Endothelial cell of umbilical vein (primary cell): ENCODE results near the gene DNAJC21. TPM values are rescaled to one million over a fixed set of nuclear protein-coding genes. Genes with fewer than 3 reads are reported as not detected.

Experiments
- BruUV-seq: library from RNA; stranded (reverse); fragments of 400-500 nt; replicated peaks from 2 replicates; lab custom pipeline; 2021; lab: Mats Ljungman, UMichigan
- CTCF ChIA-PET: fragments of 300-600, 350-600 bp; sonication (Branson Sonifier 250); formaldehyde crosslinking; loops from one replicate; lab custom pipeline; 2021; ENCODE audit warnings: antibody characterized with exemption, inconsistent platforms; lab: Charles Lee
- POLR2A ChIA-PET: fragments of 300-600, 350-600 bp; sonication (Branson Sonifier 250); formaldehyde crosslinking; loops from one replicate; lab custom pipeline; 2021; ENCODE audit warnings: antibody characterized with exemption, inconsistent platforms; lab: Charles Lee
- DNase-seq: peaks from one replicate; pipeline ENCODE4 v3.0.0-alpha.2; 2011; ENCODE audit warnings: low read depth, low spot score
- FAIRE-seq: peaks from 2 replicates; lab custom pipeline; 2011; peaks lifted over from hg19 to GRCh38; lab: Jason Lieb, UNC
- H2AFZ ChIP-seq: 2 replicates; pipeline ENCODE4 v1.6.0; 2012; ENCODE audit warnings: low read depth, low read length, control low read depth, inconsistent platforms
- H3K27ac ChIP-seq: 2 replicates; pipeline ENCODE4 v1.5.1; 2011; ENCODE audit warnings: low read depth, mild to moderate bottlenecking, control low read depth, low read length, moderate library complexity; ENCODE audit not compliant: insufficient read depth
- H3K27me3 ChIP-seq, 2 experiments: 2 replicates each; pipeline versions ENCODE4 v1.6.0 to v1.6.1; 2011; ENCODE audit warnings: low read length in 2 of 2, mixed read lengths in 1 of 2; ENCODE audit not compliant: control insufficient read depth in 2 of 2, insufficient read depth in 2 of 2
- H3K36me3 ChIP-seq, 2 experiments: 2 replicates in 1 of 2; 3 replicates in 1 of 2; pipeline ENCODE4 v1.5.1; 2011; ENCODE audit warnings: low read length in 2 of 2, mild to moderate bottlenecking in 1 of 2, moderate library complexity in 1 of 2; ENCODE audit not compliant: control insufficient read depth in 2 of 2, insufficient read depth in 2 of 2; ENCODE audit errors: extremely low read depth in 1 of 2
- H3K4me1 ChIP-seq: 3 replicates; pipeline ENCODE4 v1.5.1; 2011; ENCODE audit warnings: mild to moderate bottlenecking, low read length; ENCODE audit not compliant: control insufficient read depth, insufficient read depth; ENCODE audit errors: extremely low read depth
- H3K4me2 ChIP-seq: 2 replicates; pipeline ENCODE4 v1.6.1; 2011; ENCODE audit warnings: low read length, control low read depth, mixed read lengths; ENCODE audit not compliant: insufficient read depth
- H3K4me3 ChIP-seq, 3 experiments: fragments of 200-600 bp in 1 of 3; sonication (generic), shearing (Covaris generic) in 1 of 3; replicated peaks in 1 of 3; 2 replicates each; pipeline ENCODE4 v1.5.1; 2011 to 2016; ENCODE audit warnings: control low read depth in 3 of 3, low read length in 3 of 3, mild to moderate bottlenecking in 2 of 3, inconsistent platforms in 1 of 3, low read depth in 1 of 3, moderate library complexity in 1 of 3; ENCODE audit not compliant: insufficient read depth in 1 of 3
- H3K79me2 ChIP-seq: 2 replicates; pipeline ENCODE4 v1.6.0; 2012; ENCODE audit warnings: low read length, inconsistent platforms; ENCODE audit not compliant: control insufficient read depth, insufficient read depth
- H3K9ac ChIP-seq: replicated peaks from 2 replicates; pipeline ENCODE3; 2011; ENCODE audit warnings: low read length, control low read depth; ENCODE audit not compliant: insufficient read depth; ENCODE audit errors: extremely low read depth
- H3K9me1 ChIP-seq: replicated peaks from 3 replicates; pipeline ENCODE4 v1.6.0; 2011; ENCODE audit warnings: mild to moderate bottlenecking, low read length; ENCODE audit not compliant: control insufficient read depth, insufficient read depth; ENCODE audit errors: extremely low read depth
- H3K9me3 ChIP-seq: replicated peaks from 2 replicates; pipeline ENCODE4 v1.5.1; 2012; ENCODE audit warnings: low read length, inconsistent platforms; ENCODE audit not compliant: control insufficient read depth, insufficient read depth
- H4K20me1 ChIP-seq: replicated peaks from 2 replicates; pipeline ENCODE3; 2011; ENCODE audit warnings: mild to moderate bottlenecking, low read length; ENCODE audit not compliant: control insufficient read depth, insufficient read depth; ENCODE audit errors: extremely low read depth
- EZH2 ChIP-seq: IDR thresholded peaks from 2 replicates; pipeline ENCODE4 v1.6.1; 2012; ENCODE audit warnings: borderline replicate concordance, low read depth, mild to moderate bottlenecking, moderate library complexity, low read length, inconsistent platforms; ENCODE audit not compliant: severe bottlenecking
- FOS ChIP-seq: IDR thresholded peaks from 2 replicates; pipeline ENCODE4 v1.6.1; 2011; ENCODE audit warnings: mild to moderate bottlenecking, low read length, moderate library complexity, borderline replicate concordance; ENCODE audit not compliant: insufficient read depth
- GATA2 ChIP-seq: IDR thresholded peaks from 2 replicates; pipeline ENCODE4 v1.7.0; 2011; ENCODE audit warnings: low read depth, mild to moderate bottlenecking, moderate library complexity, mixed read lengths, low read length; ENCODE audit not compliant: insufficient read length, insufficient read depth
- JUN ChIP-seq: IDR thresholded peaks from 2 replicates; pipeline ENCODE4 v1.6.1; 2011; ENCODE audit warnings: borderline replicate concordance, low read depth; ENCODE audit not compliant: insufficient read length, insufficient read depth
- MYC ChIP-seq: IDR thresholded peaks from one replicate; pipeline ENCODE4 v1.6.1; 2011; ENCODE audit warnings: mild to moderate bottlenecking, low read depth, low read length
- POLR2A ChIP-seq: IDR thresholded peaks from 2 replicates; pipeline ENCODE4 v1.6.1; 2012; ENCODE audit warnings: low read depth, mild to moderate bottlenecking, control low read depth, low read length
- POLR2AphosphoS5 ChIP-seq: IDR thresholded peaks from 2 replicates; pipeline ENCODE4 v1.6.1; 2012; ENCODE audit warnings: low read depth, mild to moderate bottlenecking, control low read depth, low read length, moderate library complexity; ENCODE audit not compliant: insufficient read depth
- dilution Hi-C: fragments of 300-500 bp; cut with MboI; formaldehyde crosslinking; loops from one replicate; pipeline ENCODE4 v1.15.0; 2019; ENCODE audit warnings: low sequenced_read_pairs; ENCODE audit not compliant: extremely low pct_ligation_motif_present
- intact Hi-C: fragments of 100-400 bp; cut with micrococcal nuclease; formaldehyde crosslinking; loops from one replicate; pipeline ENCODE4 v1.10.0; 2022
- polyA plus RNA-seq, 4 experiments: library from polyadenylated mRNA; depleted of rRNA in 3 of 4; stranded (reverse) in 3 of 4; unstranded in 1 of 4; fragments of >200 nt; gene quantifications; 2 replicates each; pipeline versions ENCODE4 v1.2.1 to v1.2.3, GENCODE V29; 2011 to 2012; ENCODE audit warnings: missing spikeins in 1 of 4
- total RNA-seq: library from RNA; stranded (reverse); gene quantifications from 2 replicates; pipeline ENCODE4 v1.2.3, GENCODE V29; 2021
- TF ChIP-seq, protein P1 (sequence below), 2 donors: IDR thresholded peaks; 1 replicate in 1 of 2; 2 replicates in 1 of 2; pipeline ENCODE4 v1.5.1; 2011; ENCODE audit warnings: low read length in 2 of 2, mild to moderate bottlenecking in 2 of 2, moderate library complexity in 2 of 2, control low read depth in 1 of 2, inconsistent platforms in 1 of 2, low read depth in 1 of 2; ENCODE audit not compliant: insufficient read depth in 1 of 2; ENCODE audit errors: extremely low read depth in 1 of 2
- TF ChIP-seq, protein P2 (sequence below): IDR thresholded peaks from 2 replicates; pipeline ENCODE4 v1.6.1; 2011; ENCODE audit not compliant: insufficient read depth, insufficient read length

The DNAJC21 gene
- total and polyA plus RNA-seq, 2 donors (not counting 3 experiments of a cell fraction or from before 2014, with no cell fraction given), result 5.3 to 39.4 TPM

- no TSS peak for BruUV-seq
- POLR2A ChIA-PET, result no interaction called here
- no peak for FAIRE-seq
- no peak overlapping the region for H3K4me2 ChIP-seq
- H3K36me3 ChIP-seq, result no peaks in the 10 kb centered on the region
- no peak overlapping the region for H3K9ac ChIP-seq
- DNase-seq, result no peak
- no peaks in the 10 kb centered on the region for H3K4me1 ChIP-seq
- CTCF ChIA-PET, result interaction anchor here (0.9 kb wide), 1 partner anchor 16 kb away, joined by 3 read pairs; no protein-coding TSS in a partner anchor
- H3K9me3 ChIP-seq, result no peaks in the 10 kb centered on the region
- H3K27ac ChIP-seq, result no peak overlapping the region
- no peaks in the 10 kb centered on the region for H3K9me1 ChIP-seq
- H4K20me1 ChIP-seq, result no peaks in the 10 kb centered on the region
- no peak overlapping the region for H2AFZ ChIP-seq
- H3K4me3 ChIP-seq, result no peak overlapping the region
- no peaks in the 10 kb centered on the region for H3K27me3 ChIP-seq
- no peak for TF ChIP-seq EZH2
- TF ChIP-seq FOS, result no peak
- TF ChIP-seq POLR2AphosphoS5, result no peak
- TF ChIP-seq, protein P1, sequence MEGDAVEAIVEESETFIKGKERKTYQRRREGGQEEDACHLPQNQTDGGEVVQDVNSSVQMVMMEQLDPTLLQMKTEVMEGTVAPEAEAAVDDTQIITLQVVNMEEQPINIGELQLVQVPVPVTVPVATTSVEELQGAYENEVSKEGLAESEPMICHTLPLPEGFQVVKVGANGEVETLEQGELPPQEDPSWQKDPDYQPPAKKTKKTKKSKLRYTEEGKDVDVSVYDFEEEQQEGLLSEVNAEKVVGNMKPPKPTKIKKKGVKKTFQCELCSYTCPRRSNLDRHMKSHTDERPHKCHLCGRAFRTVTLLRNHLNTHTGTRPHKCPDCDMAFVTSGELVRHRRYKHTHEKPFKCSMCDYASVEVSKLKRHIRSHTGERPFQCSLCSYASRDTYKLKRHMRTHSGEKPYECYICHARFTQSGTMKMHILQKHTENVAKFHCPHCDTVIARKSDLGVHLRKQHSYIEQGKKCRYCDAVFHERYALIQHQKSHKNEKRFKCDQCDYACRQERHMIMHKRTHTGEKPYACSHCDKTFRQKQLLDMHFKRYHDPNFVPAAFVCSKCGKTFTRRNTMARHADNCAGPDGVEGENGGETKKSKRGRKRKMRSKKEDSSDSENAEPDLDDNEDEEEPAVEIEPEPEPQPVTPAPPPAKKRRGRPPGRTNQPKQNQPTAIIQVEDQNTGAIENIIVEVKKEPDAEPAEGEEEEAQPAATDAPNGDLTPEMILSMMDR (IDR thresholded peaks at IDR 0.05; ENCODE audit: extremely low read depth in 1 of 2, insufficient read depth in 1 of 2, low read depth in 1 of 2, low read length in 2 of 2), result no peak
- TF ChIP-seq MYC, result no peak
- no peak for TF ChIP-seq GATA2
- no peak for TF ChIP-seq POLR2A
- TF ChIP-seq, protein P2, sequence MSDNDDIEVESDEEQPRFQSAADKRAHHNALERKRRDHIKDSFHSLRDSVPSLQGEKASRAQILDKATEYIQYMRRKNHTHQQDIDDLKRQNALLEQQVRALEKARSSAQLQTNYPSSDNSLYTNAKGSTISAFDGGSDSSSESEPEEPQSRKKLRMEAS, result no peak
- no peak for TF ChIP-seq JUN
- no peaks in the 10 kb centered on the region for H3K79me2 ChIP-seq
- dilution Hi-C loops, result no loop called here
- intact Hi-C loops, result no loop called here
These were observed 57.6 kb downstream of the DNAJC21 start for GRCh38 chr5:34986965-34987364.
